NCI-H1436 treated with DMSO at 0.1 percent for 48 hours (cell line): ENCODE data around the gene TECTA.
"Not testable (repeated sequence)": the region's sequence is repeated elsewhere in the genome, so short reads cannot be mapped to it uniquely, and the experiment has no call there.

ENCODE experiments used
- DNase-seq: peaks from one replicate; lab custom pipeline; 2025; lab: John Stamatoyannopoulos, UW

TECTA gene

GRCh38 chr11:121090145-121090721 is 10.8 kb upstream of the TECTA start:
- no peak for DNase-seq

GRCh38 chr11:121091492-121092152 is 9.4 kb upstream of the TECTA start:
- DNase-seq = no peak

GRCh38 chr11:121095561-121095960 is 5.5 kb upstream of the TECTA start:
- no peak for DNase-seq

- no peak for DNase-seq
Measured at GRCh38 chr11:121099364-121099763, 1.7 kb upstream of the TECTA start.

GRCh38 chr11:121099885-121100284 is 1.2 kb upstream of the TECTA start:
- no peak for DNase-seq

- no peak for DNase-seq
Measured at GRCh38 chr11:121104312-121104762, 3.3 kb downstream of the TECTA start.

GRCh38 chr11:121105063-121105480 is 4.0 kb downstream of the TECTA start:
- DNase-seq = no peak

GRCh38 chr11:121105481-121106195 is 4.6 kb downstream of the TECTA start:
- no peak for DNase-seq

GRCh38 chr11:121106812-121107211 is 5.8 kb downstream of the TECTA start:
- peak; percentile 66 for DNase-seq

GRCh38 chr11:121108413-121108812 is 7.4 kb downstream of the TECTA start:
- DNase-seq = no peak

- DNase-seq = no peak
Measured at GRCh38 chr11:121109471-121109870, 8.4 kb downstream of the TECTA start.

- no peak for DNase-seq
Measured at GRCh38 chr11:121109916-121110586, 9.0 kb downstream of the TECTA start.

- DNase-seq = no peak
Measured at GRCh38 chr11:121110871-121111724, 10.1 kb downstream of the TECTA start.

- peak; percentile 24 for DNase-seq
Measured at GRCh38 chr11:121112498-121113455, 11.7 kb downstream of the TECTA start.

GRCh38 chr11:121113611-121114010 is 12.6 kb downstream of the TECTA start:
- no peak for DNase-seq

GRCh38 chr11:121115024-121115423 is 14.0 kb downstream of the TECTA start:
- DNase-seq = not testable (repeated sequence)

- no peak for DNase-seq
Measured at GRCh38 chr11:121117788-121118187, 16.7 kb downstream of the TECTA start.

- DNase-seq = no peak
Measured at GRCh38 chr11:121119440-121119839, 18.4 kb downstream of the TECTA start.

GRCh38 chr11:121122328-121122727 is 21.3 kb downstream of the TECTA start:
- DNase-seq = no peak

- no peak for DNase-seq
Measured at GRCh38 chr11:121123496-121124069, 22.5 kb downstream of the TECTA start.
